ENCODE measurements around the gene INAFM2. TPM values are rescaled to one million over a fixed set of nuclear protein-coding genes. Genes with fewer than 3 reads are reported as not detected.

The INAFM2 gene
- total RNA-seq, 1 experiment from 2014 or later = 25.4 TPM

- TF ChIP-seq CTCF (conservative IDR thresholded peaks at IDR 0.05) = no peak
Observed at GRCh38 chr15:40367371-40367685, 43.8 kb downstream of the INAFM2 start.

More at GRCh38 chr15:40367371-40367685, 43.8 kb downstream of the INAFM2 start:
- H3K4ac ChIP-seq (ENCODE audit: low read depth, low read length) = no peak overlapping the region
- no CpG with 5 or more reads among the region's 5 CpGs for WGBS (ENCODE audit: extremely low coverage, insufficient read length, low lambda C conversion rate)
- H3K27ac Mint-ChIP-seq = no peak overlapping the region
- H3K9me3 ChIP-seq (ENCODE audit: control insufficient read depth, low read depth, low read length) = no peaks in the 10 kb centered on the region
- H3K23ac ChIP-seq (ENCODE audit: insufficient read length, low read depth, low read length) = no peak overlapping the region
- no peaks in the 10 kb centered on the region for H4K20me1 ChIP-seq (ENCODE audit: control insufficient read depth, insufficient read depth, insufficient read length)
- DNase-seq = no peak
- H2AFZ ChIP-seq (ENCODE audit: low read length) = no peak overlapping the region
- H3K4me3 Mint-ChIP-seq = peak overlapping the region; percentile 32 to 43; a peak in 2 of 5 replicates
- no peak overlapping the region for H3K27ac ChIP-seq (ENCODE audit: insufficient read length, low read depth, low read length)
- H3K4me1 Mint-ChIP-seq = peaks cover 14 to 19% of the 10 kb centered on the region in 2 experiments
- H3K4me1 ChIP-seq (ENCODE audit: insufficient read depth, low read length) = no peaks in the 10 kb centered on the region; the same call in 1 of the 2 replicates
- H2BK120ac ChIP-seq (ENCODE audit: low read depth, low read length, poor library complexity, severe bottlenecking) = no peak overlapping the region
- H4K5ac ChIP-seq (ENCODE audit: insufficient read length, low read depth, low read length) = no peak overlapping the region
- H4K91ac ChIP-seq (ENCODE audit: insufficient read length, low read depth, low read length) = no peak overlapping the region
- no peaks in the 10 kb centered on the region for H3K79me2 ChIP-seq (ENCODE audit: insufficient read depth, low read length)
- peak overlapping the region; percentile 1 for H3K4me2 ChIP-seq (ENCODE audit: insufficient read depth, insufficient read length, low read length)
- no peak overlapping the region for H3K56ac ChIP-seq (ENCODE audit: insufficient read length, low read depth, low read length)
- no peak overlapping the region for H2BK5ac ChIP-seq (ENCODE audit: insufficient read length, low read length)
- H3K27me3 Mint-ChIP-seq (ENCODE audit: low read depth) = peaks cover 52% of the 10 kb centered on the region
- H3K9ac ChIP-seq (ENCODE audit: extremely low read depth, insufficient read length, low read length) = no peak overlapping the region
- no peak overlapping the region for H2BK20ac ChIP-seq (ENCODE audit: low read depth, low read length, poor library complexity, severe bottlenecking)
- H3K9me3 Mint-ChIP-seq = peaks cover 0 to 2% of the 10 kb centered on the region in 2 experiments; a peak in 1 of 5 replicates
- H3K14ac ChIP-seq (ENCODE audit: insufficient read depth, low read length) = no peak overlapping the region
- H3K36me3 Mint-ChIP-seq (ENCODE audit: insufficient read depth in 1 of 3, low read depth in 3 of 3) = no peaks in the 10 kb centered on the region
- H3T11ph ChIP-seq (ENCODE audit: low read length) = no peak overlapping the region
- H3K23me2 ChIP-seq (ENCODE audit: insufficient read length, low read depth, low read length, poor library complexity, severe bottlenecking) = no peaks in the 10 kb centered on the region
- H2BK12ac ChIP-seq (ENCODE audit: insufficient read length, low read depth, low read length) = no peak overlapping the region
- H3K18ac ChIP-seq (ENCODE audit: insufficient read length, low read depth, low read length) = no peak overlapping the region
- no peak overlapping the region for H2AK5ac ChIP-seq (ENCODE audit: insufficient read length, low read length)
- H2BK15ac ChIP-seq (ENCODE audit: low read depth, low read length) = no peak overlapping the region
- H4K8ac ChIP-seq (replicated peaks; ENCODE audit: insufficient read length, low read depth, low read length) = no peak overlapping the region
- no peaks in the 10 kb centered on the region for H3K79me1 ChIP-seq (ENCODE audit: insufficient read depth, low read depth, low read length, poor library complexity, severe bottlenecking)
- H3K27me3 ChIP-seq (ENCODE audit: insufficient read depth, low read length) = no peaks in the 10 kb centered on the region; the same call in 1 of the 2 replicates
